DMS79 (cell line): ENCODE results near the gene NIPAL4.
A peak's percentile ranks its signal among the peaks of the same experiment; 100 is the strongest.
"Not testable (repeated sequence)": the region's sequence is repeated elsewhere in the genome, so short reads cannot be mapped to it uniquely, and the experiment has no call there.

ENCODE experiments used
- DNase-seq: peaks from one replicate; lab custom pipeline; 2025; lab: John Stamatoyannopoulos, UW

NIPAL4 gene

GRCh38 chr5:157459715-157460599, at the start of gene NIPAL4:
Gene NIPAL4, plus strand, starts transcription at chr5:157460213. Its CDS starts 108 bp downstream, at chr5:157460321.
- DNase-seq, result no peak

GRCh38 chr5:157415838-157416237, 44.2 kb upstream of the NIPAL4 start:
- no peak for DNase-seq

GRCh38 chr5:157419521-157419920, 40.5 kb upstream of the NIPAL4 start:
- not testable (repeated sequence) for DNase-seq

GRCh38 chr5:157429920-157430319, 30.1 kb upstream of the NIPAL4 start:
- DNase-seq, result not testable (repeated sequence)

- peak; percentile 1 for DNase-seq
These were observed 28.3 kb upstream of the NIPAL4 start for GRCh38 chr5:157431544-157432200.

- no peak for DNase-seq
These were observed 25.9 kb upstream of the NIPAL4 start for GRCh38 chr5:157434096-157434495.

- DNase-seq, result no peak
These were observed 16.9 kb upstream of the NIPAL4 start for GRCh38 chr5:157443041-157443549.

- no peak for DNase-seq
These were observed 15.8 kb upstream of the NIPAL4 start for GRCh38 chr5:157444224-157444623.

GRCh38 chr5:157445745-157446411, 14.1 kb upstream of the NIPAL4 start:
- DNase-seq, result no peak

GRCh38 chr5:157446412-157446935, 13.5 kb upstream of the NIPAL4 start:
- no peak for DNase-seq

GRCh38 chr5:157447201-157447637, 12.8 kb upstream of the NIPAL4 start:
- no peak for DNase-seq

GRCh38 chr5:157449011-157449723, 10.8 kb upstream of the NIPAL4 start:
- no peak for DNase-seq

GRCh38 chr5:157450024-157450423, 10.0 kb upstream of the NIPAL4 start:
- no peak for DNase-seq

- no peak for DNase-seq
These were observed 8.2 kb upstream of the NIPAL4 start for GRCh38 chr5:157451806-157452205.

GRCh38 chr5:157454273-157454672, 5.7 kb upstream of the NIPAL4 start:
- no peak for DNase-seq

- DNase-seq, result no peak
These were observed 5.0 kb upstream of the NIPAL4 start for GRCh38 chr5:157455057-157455456.

GRCh38 chr5:157456301-157456700, 3.7 kb upstream of the NIPAL4 start:
- no peak for DNase-seq

GRCh38 chr5:157457391-157457790, 2.6 kb upstream of the NIPAL4 start:
- no peak for DNase-seq

GRCh38 chr5:157458835-157459234, 1.2 kb upstream of the NIPAL4 start:
- no peak for DNase-seq

GRCh38 chr5:157460921-157461792, 1.1 kb downstream of the NIPAL4 start:
- no peak for DNase-seq

- no peak for DNase-seq
These were observed 3.1 kb downstream of the NIPAL4 start for GRCh38 chr5:157463081-157463480.
